HL-60 (cell line): ENCODE results near the gene SCO2.

Source experiments
- CTCF ChIP-seq: IDR thresholded peaks from one replicate; pipeline ENCODE4 v1.5.1; 2011; ENCODE audit warnings: low read length, control low read depth, inconsistent platforms; ENCODE audit not compliant: insufficient read depth
- GABPA ChIP-seq: IDR thresholded peaks from 2 replicates; pipeline ENCODE4 v1.6.1; 2012; ENCODE audit warnings: low read depth
- REST ChIP-seq: IDR thresholded peaks from 2 replicates; pipeline ENCODE4 v1.6.1; 2012; ENCODE audit warnings: low read depth; ENCODE audit not compliant: insufficient replicate concordance
- SPI1 ChIP-seq: IDR thresholded peaks from 2 replicates; pipeline ENCODE4 v1.6.1; 2012; ENCODE audit warnings: low read depth, mild to moderate bottlenecking, borderline replicate concordance

GRCh38 chr22:50477923-50478322 is 47.5 kb downstream of the SCO2 start:
- no peak for TF ChIP-seq CTCF
- no peak for TF ChIP-seq GABPA
- TF ChIP-seq REST, result no peak
- TF ChIP-seq SPI1, result no peak
